ENCODE data around the gene HOXA1.

GRCh38 chr7:27091105-27091504 is 4.7 kb downstream of the HOXA1 start:
- TF ChIP-seq CTCF (IDR thresholded peaks at IDR 0.05; ENCODE audit: low read length) (no peak), EZH2 (IDR thresholded peaks at IDR 0.05; ENCODE audit: borderline replicate concordance, low read length) (no peak)
